ENCODE measurements around the gene TRIM37. TPM values are rescaled to one million over a fixed set of nuclear protein-coding genes. Genes with fewer than 3 reads are reported as not detected.
A peak's percentile ranks its signal among the peaks of the same experiment; 100 is the strongest.

Gene TRIM37
- total and polyA plus RNA-seq, 2 of the 8 experiments (the other 6 are each of a cell fraction or from before 2014, with no cell fraction given): 38.2 to 57.0 TPM

DNA sequence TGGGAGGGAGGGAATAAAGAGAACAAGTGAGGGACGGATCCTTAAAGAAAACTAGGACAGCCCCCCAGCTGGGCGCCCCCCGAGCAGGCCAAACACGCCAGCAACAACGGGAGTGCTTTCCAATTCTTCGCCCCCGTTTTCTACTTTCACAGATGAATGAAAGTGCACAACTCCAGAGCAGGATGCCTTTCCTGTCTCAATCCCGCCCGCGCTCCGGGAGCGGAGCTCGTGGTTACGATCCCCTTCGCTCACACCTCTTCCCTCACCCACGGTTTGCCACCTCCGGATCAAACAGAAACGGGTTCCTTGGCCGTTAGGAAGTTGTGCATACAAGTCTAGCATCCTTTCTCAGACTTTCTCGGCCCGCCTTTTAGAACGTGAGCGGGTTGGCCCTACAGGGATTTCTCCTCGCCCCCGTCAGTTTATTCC, 47.6 kb upstream of the TRIM37 start:
- Histone ChIP-seq H3K79me1 (ENCODE audit: low read depth, low read length) (no peaks in the 10 kb centered on the region; the same call in 1 of the 2 replicates), H3K4me1 (replicated peaks in 1 of 4; ENCODE audit: control insufficient read depth in 3 of 4, insufficient read depth in 4 of 4, low read length in 3 of 4) (peaks cover 0 to 8% (median 3%) of the 10 kb centered on the region in 4 experiments; a peak in 4 of 7 replicates), H3K9me3 (ENCODE audit: insufficient read depth in 2 of 2, low read depth in 1 of 2, low read length in 1 of 2) (no peaks in the 10 kb centered on the region), H3K79me2 (ENCODE audit: control insufficient read depth in 1 of 2, insufficient read depth in 2 of 2, low read length in 2 of 2) (peaks cover 13 to 86% of the 10 kb centered on the region in 2 experiments), H4K8ac (ENCODE audit: extremely low read depth, insufficient read depth, low read length) (peak overlapping the region; percentile 93; the same call in 1 of the 2 replicates), H2BK5ac (ENCODE audit: low read depth, low read length) (peak overlapping the region; percentile 99), H2AFZ (ENCODE audit: low read length) (no peak overlapping the region), H3K4me3 (ENCODE audit: extremely low read depth in 1 of 4, insufficient read depth in 2 of 4, low read depth in 3 of 4, low read length in 4 of 4) (peak overlapping the region; percentile 90 to 96 (median 94)), H3K9ac (replicated peaks in 1 of 4; ENCODE audit: extremely low read depth in 1 of 4, low read depth in 3 of 4, low read length in 3 of 4) (peak overlapping the region; percentile 92 to 99 (median 98)), H3K27me3 (replicated peaks in 1 of 4; ENCODE audit: control insufficient read depth in 3 of 4, extremely low read depth in 1 of 4, insufficient read depth in 3 of 4, low read length in 3 of 4) (no peaks in the 10 kb centered on the region), H4K91ac (replicated peaks; ENCODE audit: insufficient read length, low read length) (peak overlapping the region; percentile 22), H3K36me3 (ENCODE audit: control insufficient read depth in 2 of 4, insufficient read depth in 4 of 4, low read length in 3 of 4) (no peaks in the 10 kb centered on the region; a peak in 1 of 8 replicates), H4K5ac (ENCODE audit: insufficient read length, low read depth, low read length) (peak overlapping the region; percentile 97), H3K27ac (ENCODE audit: low read depth, low read length) (peak overlapping the region; percentile 92), H3K4ac (replicated peaks; ENCODE audit: insufficient read length, low read depth, low read length) (peak overlapping the region; percentile 81), H4K20me1 (replicated peaks in 1 of 2; ENCODE audit: control insufficient read depth in 1 of 2, insufficient read depth in 2 of 2, low read length in 2 of 2) (peaks cover 2 to 3% of the 10 kb centered on the region in 2 experiments), H2BK12ac (ENCODE audit: low read depth, low read length) (peak overlapping the region; percentile 95; the same call in 1 of the 2 replicates), H2AK5ac (ENCODE audit: low read depth, low read length) (peak overlapping the region; percentile 98; the same call in 1 of the 2 replicates), H2BK20ac (ENCODE audit: low read length) (no peak overlapping the region), H3K4me2 (ENCODE audit: insufficient read depth in 1 of 2, low read depth in 2 of 2, low read length in 2 of 2) (peak overlapping the region; percentile 79 to 92), H3K18ac (ENCODE audit: extremely low read depth, low read length) (peak overlapping the region; percentile 99), H3K14ac (ENCODE audit: insufficient read length) (peak overlapping the region; percentile 74), H3K23ac (ENCODE audit: insufficient read length) (no peak overlapping the region), H3K56ac (replicated peaks; ENCODE audit: insufficient read length, low read depth, low read length) (peak overlapping the region; percentile 89), H2BK15ac (ENCODE audit: low read length) (no peak overlapping the region), H3K23me2 (ENCODE audit: low read depth, low read length) (peaks cover 9% of the 10 kb centered on the region), H2BK120ac (replicated peaks; ENCODE audit: low read depth, low read length) (no peak overlapping the region)
- ChIA-PET CTCF (ENCODE audit: partially characterized antibody) (interaction anchor here (1.5 kb wide), 1 partner anchor 13 kb away, joined by 3 read pairs; no protein-coding TSS in a partner anchor), POLR2A (ENCODE audit: partially characterized antibody) (interaction anchor here (0.6 to 2.8 kb wide), 18 partner anchors 9 to 639 kb away, joined by 3 to 32 read pairs (median 4); partner anchors contain the start of genes CLTC, MTMR4, RAD51C and SMG8)
- 2% methylated on average over 22 of the region's 25 CpGs; no CpG with 5 or more reads in 1 of the 2 experiments for WGBS, 2 experiments (ENCODE audit: extremely low coverage in 1 of 2, insufficient coverage in 1 of 2, insufficient read length in 1 of 2, insufficient replicate concordance in 2 of 2, low coverage in 1 of 2, low lambda C conversion rate in 2 of 2, missing lambda C conversion rate in 1 of 2)
- TF ChIP-seq SP4 (IDR thresholded peaks at IDR 0.05; ENCODE audit: low read length) (no peak), EZH2 (IDR thresholded peaks at IDR 0.05; ENCODE audit: low read depth, low read length, severe bottlenecking) (no peak), POLR2AphosphoS5 (IDR thresholded peaks at IDR 0.05; ENCODE audit: low read depth, low read length) (peak; percentile 79), MAX (IDR thresholded peaks at IDR 0.05) (peak; percentile 44; the same call in 1 of the 2 replicates), TAF1 (IDR thresholded peaks at IDR 0.05; ENCODE audit: low read depth, low read length) (peak; percentile 23; the same call in 1 of the 2 replicates), TBP (IDR thresholded peaks at IDR 0.05; ENCODE audit: low read depth, low read length) (no peak), MAFK (IDR thresholded peaks at IDR 0.05; ENCODE audit: low read depth, low read length) (no peak)
- no peak for FAIRE-seq
- peak in 1 of 2 experiments; percentile 70 for DNase-seq (ENCODE audit: low read depth in 1 of 2, low spot score in 2 of 2)

Measured in H1 (cell line).